NCI-H524 (cell line): Measurements from ENCODE around the gene FAM13C.
"Not testable (repeated sequence)": the region's sequence is repeated elsewhere in the genome, so short reads cannot be mapped to it uniquely, and the experiment has no call there.

Experiments
- DNase-seq, 2 experiments: peaks; one replicate each; lab custom pipeline; 2025; lab: John Stamatoyannopoulos, UW

FAM13C gene

GRCh38 chr10:59362144-59362958, at the start of gene FAM13C:
FAM13C (minus strand) TSS chr10:59362549; CDS start chr10:59362460, 89 bp downstream.
- peak; percentile 30 to 70 for DNase-seq

- no peak for DNase-seq
These were observed 42.9 kb upstream of the FAM13C start for GRCh38 chr10:59405235-59405634.

GRCh38 chr10:59400214-59400613, 37.9 kb upstream of the FAM13C start:
- no peak for DNase-seq

GRCh38 chr10:59399329-59399728, 37.0 kb upstream of the FAM13C start:
- not testable (repeated sequence) for DNase-seq

GRCh38 chr10:59397961-59398360, 35.6 kb upstream of the FAM13C start:
- DNase-seq: no peak

GRCh38 chr10:59395984-59396383, 33.6 kb upstream of the FAM13C start:
- DNase-seq: no peak

- no peak for DNase-seq
These were observed 31.0 kb upstream of the FAM13C start for GRCh38 chr10:59393349-59393748.

- no peak for DNase-seq
These were observed 28.7 kb upstream of the FAM13C start for GRCh38 chr10:59391060-59391459.

GRCh38 chr10:59388671-59388976, 26.3 kb upstream of the FAM13C start:
- DNase-seq: no peak

GRCh38 chr10:59387951-59388670, 25.8 kb upstream of the FAM13C start:
- no peak for DNase-seq

GRCh38 chr10:59384761-59385160, 22.4 kb upstream of the FAM13C start:
- no peak for DNase-seq

GRCh38 chr10:59383908-59384307, 21.6 kb upstream of the FAM13C start:
- DNase-seq: no peak

GRCh38 chr10:59383436-59383835, 21.1 kb upstream of the FAM13C start:
- no peak for DNase-seq

GRCh38 chr10:59382831-59383295, 20.5 kb upstream of the FAM13C start:
- no peak for DNase-seq

GRCh38 chr10:59381687-59382086, 19.3 kb upstream of the FAM13C start:
- no peak for DNase-seq

GRCh38 chr10:59376846-59377245, 14.5 kb upstream of the FAM13C start:
- DNase-seq: no peak

- DNase-seq: no peak
These were observed 13.6 kb upstream of the FAM13C start for GRCh38 chr10:59375990-59376389.

- no peak for DNase-seq
These were observed 12.6 kb upstream of the FAM13C start for GRCh38 chr10:59374916-59375315.

- DNase-seq: no peak
These were observed 10.7 kb upstream of the FAM13C start for GRCh38 chr10:59373071-59373470.

- no peak for DNase-seq
These were observed 10.2 kb upstream of the FAM13C start for GRCh38 chr10:59372543-59372942.

GRCh38 chr10:59366290-59366689, 3.9 kb upstream of the FAM13C start:
- DNase-seq: no peak

GRCh38 chr10:59363446-59363958, 1.2 kb upstream of the FAM13C start:
- DNase-seq: no peak

GRCh38 chr10:59362959-59363381, 621 bp upstream of the FAM13C start:
- peak; percentile 11 to 70 for DNase-seq
